ENCODE measurements around the gene WNT16.

Gene WNT16

DNA sequence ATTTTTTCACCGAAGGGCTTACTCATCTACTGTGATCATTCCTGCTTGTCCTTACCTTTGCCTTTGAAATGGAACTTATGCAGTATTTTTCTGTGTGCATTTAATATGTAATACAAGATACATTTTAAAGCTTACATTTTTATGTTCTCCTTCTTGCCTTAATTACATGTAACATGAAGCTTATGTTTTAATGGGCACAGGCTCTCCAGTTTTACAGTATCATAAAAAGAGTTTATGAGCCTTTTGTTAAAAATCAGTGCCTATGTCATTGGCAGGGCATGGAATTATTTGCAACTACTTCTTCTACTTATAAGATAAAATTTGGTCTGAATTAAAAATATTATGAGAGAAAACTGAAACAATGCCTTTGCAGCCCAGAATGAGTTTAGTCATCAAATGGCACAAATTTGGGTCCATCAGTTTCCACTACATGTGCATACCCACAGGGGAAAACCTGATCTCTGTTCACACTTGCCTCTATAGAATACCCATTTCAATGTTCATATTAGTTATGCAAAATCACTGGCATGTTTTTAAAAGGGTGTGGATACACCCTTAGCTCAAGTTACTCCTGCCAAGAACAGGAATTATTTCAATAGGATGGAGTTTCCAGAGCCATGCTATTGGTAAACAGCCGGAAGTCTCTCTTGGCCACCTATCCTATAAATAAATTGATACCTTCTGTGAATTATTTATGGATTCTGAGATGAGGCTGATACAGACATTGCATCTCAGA, 27.9 kb upstream of the WNT16 start:
- no peak overlapping the region for H3K27ac ChIP-seq
- no peak for DNase-seq (ENCODE audit: low spot score)
- TF ChIP-seq, protein P1, sequence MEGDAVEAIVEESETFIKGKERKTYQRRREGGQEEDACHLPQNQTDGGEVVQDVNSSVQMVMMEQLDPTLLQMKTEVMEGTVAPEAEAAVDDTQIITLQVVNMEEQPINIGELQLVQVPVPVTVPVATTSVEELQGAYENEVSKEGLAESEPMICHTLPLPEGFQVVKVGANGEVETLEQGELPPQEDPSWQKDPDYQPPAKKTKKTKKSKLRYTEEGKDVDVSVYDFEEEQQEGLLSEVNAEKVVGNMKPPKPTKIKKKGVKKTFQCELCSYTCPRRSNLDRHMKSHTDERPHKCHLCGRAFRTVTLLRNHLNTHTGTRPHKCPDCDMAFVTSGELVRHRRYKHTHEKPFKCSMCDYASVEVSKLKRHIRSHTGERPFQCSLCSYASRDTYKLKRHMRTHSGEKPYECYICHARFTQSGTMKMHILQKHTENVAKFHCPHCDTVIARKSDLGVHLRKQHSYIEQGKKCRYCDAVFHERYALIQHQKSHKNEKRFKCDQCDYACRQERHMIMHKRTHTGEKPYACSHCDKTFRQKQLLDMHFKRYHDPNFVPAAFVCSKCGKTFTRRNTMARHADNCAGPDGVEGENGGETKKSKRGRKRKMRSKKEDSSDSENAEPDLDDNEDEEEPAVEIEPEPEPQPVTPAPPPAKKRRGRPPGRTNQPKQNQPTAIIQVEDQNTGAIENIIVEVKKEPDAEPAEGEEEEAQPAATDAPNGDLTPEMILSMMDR (IDR thresholded peaks at IDR 0.05): no peak

GRCh38 chr7:121301446-121302213, 27.2 kb upstream of the WNT16 start:
- TF ChIP-seq, protein P1 (IDR thresholded peaks at IDR 0.05): no peak
- no peak for DNase-seq (ENCODE audit: low spot score)
- Histone ChIP-seq H3K27ac (no peak overlapping the region), H3K4me3 (no peak overlapping the region)

More for the DNA sequence above, 27.9 kb upstream of the WNT16 start:
- H3K4me3 ChIP-seq: no peak overlapping the region

- TF ChIP-seq, protein P1 (IDR thresholded peaks at IDR 0.05): no peak
- DNase-seq (ENCODE audit: low spot score): no peak
These were observed 26.5 kb upstream of the WNT16 start for GRCh38 chr7:121302214-121302745.

DNA sequence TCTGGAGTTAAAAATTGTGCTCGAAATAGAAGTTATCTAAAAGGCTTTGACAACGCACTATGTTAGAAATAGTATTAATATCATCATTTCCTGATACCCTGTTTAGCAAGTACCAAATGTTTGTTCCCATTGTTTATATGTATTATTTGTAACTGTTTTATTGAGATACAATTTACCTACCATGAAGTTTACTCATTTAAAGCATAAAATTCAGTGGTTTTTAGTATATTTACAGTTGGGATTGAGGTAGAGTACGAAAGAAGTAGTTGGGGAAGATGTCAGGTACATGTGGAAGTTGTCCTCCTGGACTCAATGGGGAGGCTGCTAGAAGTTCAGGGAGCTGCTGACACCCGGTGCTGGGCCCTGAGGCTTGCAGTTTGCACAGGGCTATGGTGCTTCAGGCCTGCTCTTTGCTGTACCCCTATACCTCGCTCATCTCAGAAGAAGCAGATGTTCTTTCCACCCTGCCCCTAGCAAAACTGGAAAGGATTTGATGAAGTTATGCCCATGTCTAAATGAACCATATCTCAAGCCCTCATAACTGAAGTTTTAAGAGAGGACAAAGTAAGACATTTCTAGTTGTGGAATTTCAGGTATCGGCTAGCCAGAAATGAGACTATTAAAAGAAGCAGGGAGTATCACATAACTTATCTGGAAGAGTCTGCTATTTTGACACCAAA, 25.2 kb upstream of the WNT16 start:
- TF ChIP-seq, protein P1 (IDR thresholded peaks at IDR 0.05): no peak
- Histone ChIP-seq H3K27ac (no peak overlapping the region), H3K4me3 (no peak overlapping the region)
- DNase-seq (ENCODE audit: low spot score): no peak

More at GRCh38 chr7:121302214-121302745, 26.5 kb upstream of the WNT16 start:
- H3K27ac ChIP-seq: no peak overlapping the region
- H3K4me3 ChIP-seq: no peak overlapping the region

GRCh38 chr7:121304102-121304658, 24.6 kb upstream of the WNT16 start:
- no peak overlapping the region for H3K27ac ChIP-seq
- TF ChIP-seq, protein P1 (IDR thresholded peaks at IDR 0.05): no peak
- no peak for DNase-seq (ENCODE audit: low spot score)
- no peak overlapping the region for H3K4me3 ChIP-seq

DNA sequence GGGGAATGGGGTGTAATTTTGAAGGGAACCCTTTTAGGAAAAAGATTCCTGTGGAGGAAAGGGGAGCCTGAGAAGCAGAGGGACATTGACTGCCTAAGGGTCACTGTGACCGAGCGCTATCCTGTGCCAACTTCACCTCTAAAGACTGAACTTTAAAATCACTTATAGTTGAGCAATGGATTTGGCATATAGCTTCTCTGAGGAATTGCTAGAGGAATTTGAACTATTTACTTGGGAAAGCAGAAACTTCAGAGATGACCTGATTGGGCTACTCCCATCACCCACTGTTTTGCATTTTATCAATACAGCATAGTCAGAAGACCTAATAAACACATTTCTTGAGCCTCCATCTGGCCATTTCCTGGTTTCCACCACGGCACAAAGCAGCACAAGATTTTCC, 23.7 kb upstream of the WNT16 start:
- TF ChIP-seq, protein P1 (IDR thresholded peaks at IDR 0.05): no peak
- DNase-seq (ENCODE audit: low spot score): no peak
- Histone ChIP-seq H3K27ac (no peak overlapping the region), H3K4me3 (no peak overlapping the region)

Measured in coronary artery (tissue), 2 donors.